Cardiac muscle cell (in vitro differentiated cells and primary cell): ENCODE measurements around the gene ZACN. TPM values are rescaled to one million over a fixed set of nuclear protein-coding genes. Genes with fewer than 3 reads are reported as not detected.

Experiments used
- DNase-seq, 2 donors: peaks; one replicate each; pipeline versions ENCODE4 v3.0.0 to v3.0.0-alpha.2; 2010 to 2017; ENCODE audit warnings: low read depth in 1 of 2, low spot score in 1 of 2
- H3K27ac ChIP-seq: fragments of 200-600 bp; sonication (generic); 2 replicates; pipeline ENCODE4 v1.5.1; 2016
- H3K27me3 ChIP-seq: fragments of 200-600 bp; sonication (generic); 2 replicates; pipeline ENCODE4 v1.6.0; 2016; ENCODE audit warnings: control low read depth
- H3K36me3 ChIP-seq: fragments of 200-600 bp; sonication (generic); 2 replicates; pipeline ENCODE4 v1.5.1; 2016; ENCODE audit warnings: control low read depth
- H3K4me1 ChIP-seq: fragments of 200-600 bp; sonication (generic); 2 replicates; pipeline ENCODE4 v1.8.1; 2017; ENCODE audit warnings: low read depth, mild to moderate bottlenecking, mixed run types
- H3K4me3 ChIP-seq: fragments of 200-600 bp; sonication (generic); 2 replicates; pipeline ENCODE4 v1.5.1; 2016; ENCODE audit warnings: mild to moderate bottlenecking
- H3K9me3 ChIP-seq: fragments of 200-600 bp; sonication (generic); 2 replicates; pipeline ENCODE4 v1.5.1; 2017; ENCODE audit warnings: low read depth, mild to moderate bottlenecking, control low read depth
- CTCF ChIP-seq: IDR thresholded peaks from 2 replicates; pipeline ENCODE4 v1.5.1; 2012; ENCODE audit warnings: low read depth, mild to moderate bottlenecking, low read length
- polyA plus RNA-seq: library from polyadenylated mRNA; unstranded; fragments of >200 nt; fragmentation: Nextera tagmentation; extraction: Ambion mirVana; gene quantifications from 2 replicates; pipeline ENCODE4 v1.2.1, GENCODE V29; 2016
- total RNA-seq: library from RNA; depleted of rRNA; stranded (reverse); fragments of >200 nt; gene quantifications from 2 replicates; pipeline ENCODE4 v1.2.3, GENCODE V29; 2016

The ZACN gene
- total and polyA plus RNA-seq, 2 experiments from 2014 or later: 33.8 TPM; not detected in 1

- H3K27me3 ChIP-seq: no peaks in the 10 kb centered on the region
- H3K9me3 ChIP-seq: no peaks in the 10 kb centered on the region
- DNase-seq: no peak
- no peak for TF ChIP-seq CTCF
- H3K4me1 ChIP-seq: no peaks in the 10 kb centered on the region
- H3K4me3 ChIP-seq: no peak overlapping the region
- H3K27ac ChIP-seq: no peak overlapping the region
- H3K36me3 ChIP-seq: peaks cover 48% of the 10 kb centered on the region
Measured at GRCh38 chr17:76091526-76092286, 12.7 kb downstream of the ZACN start.

GRCh38 chr17:76092526-76093413 lies 13.8 kb downstream of the ZACN start:
- no peak for DNase-seq
- no peak overlapping the region for H3K27ac ChIP-seq
- peaks cover 48% of the 10 kb centered on the region for H3K36me3 ChIP-seq

GRCh38 chr17:76094046-76094445 lies 15.1 kb downstream of the ZACN start:
- Histone ChIP-seq H3K27ac (no peak overlapping the region), H3K4me1 (no peaks in the 10 kb centered on the region), H3K9me3 (no peaks in the 10 kb centered on the region), H3K4me3 (no peak overlapping the region), H3K36me3 (peaks cover 44% of the 10 kb centered on the region), H3K27me3 (no peaks in the 10 kb centered on the region)
- no peak for TF ChIP-seq CTCF
- no peak for DNase-seq

More at GRCh38 chr17:76092526-76093413, 13.8 kb downstream of the ZACN start:
- Histone ChIP-seq H3K27me3 (no peaks in the 10 kb centered on the region), H3K4me3 (no peak overlapping the region), H3K9me3 (no peaks in the 10 kb centered on the region), H3K4me1 (no peaks in the 10 kb centered on the region)
- TF ChIP-seq CTCF: no peak

- Histone ChIP-seq H3K4me1 (no peaks in the 10 kb centered on the region), H3K4me3 (no peak overlapping the region), H3K27me3 (no peaks in the 10 kb centered on the region), H3K27ac (no peak overlapping the region), H3K9me3 (no peaks in the 10 kb centered on the region), H3K36me3 (peaks cover 45% of the 10 kb centered on the region)
- DNase-seq: no peak
- no peak for TF ChIP-seq CTCF
Measured at GRCh38 chr17:76095943-76096342, 17.0 kb downstream of the ZACN start.

- H3K27me3 ChIP-seq: no peaks in the 10 kb centered on the region
- TF ChIP-seq CTCF: no peak
- H3K4me3 ChIP-seq: no peak overlapping the region
- no peak for DNase-seq
- no peaks in the 10 kb centered on the region for H3K9me3 ChIP-seq
- peaks cover 51% of the 10 kb centered on the region for H3K36me3 ChIP-seq
- H3K27ac ChIP-seq: no peak overlapping the region
- H3K4me1 ChIP-seq: peaks cover 4% of the 10 kb centered on the region
Measured at GRCh38 chr17:76097716-76098295, 18.8 kb downstream of the ZACN start.
